HG02798 (cell line): ENCODE results near the gene TRAF3IP1.
"Not testable (repeated sequence)": the region's sequence is repeated elsewhere in the genome, so short reads cannot be mapped to it uniquely, and the experiment has no call there.

Experiments used
- ATAC-seq: cut with Tn5 transposase; IDR thresholded peaks from one replicate; pipeline ENCODE4 v1.9.1; 2021; ENCODE audit warnings: mild to moderate bottlenecking; ENCODE audit not compliant: unreplicated experiment, poor library complexity

The TRAF3IP1 gene

DNA sequence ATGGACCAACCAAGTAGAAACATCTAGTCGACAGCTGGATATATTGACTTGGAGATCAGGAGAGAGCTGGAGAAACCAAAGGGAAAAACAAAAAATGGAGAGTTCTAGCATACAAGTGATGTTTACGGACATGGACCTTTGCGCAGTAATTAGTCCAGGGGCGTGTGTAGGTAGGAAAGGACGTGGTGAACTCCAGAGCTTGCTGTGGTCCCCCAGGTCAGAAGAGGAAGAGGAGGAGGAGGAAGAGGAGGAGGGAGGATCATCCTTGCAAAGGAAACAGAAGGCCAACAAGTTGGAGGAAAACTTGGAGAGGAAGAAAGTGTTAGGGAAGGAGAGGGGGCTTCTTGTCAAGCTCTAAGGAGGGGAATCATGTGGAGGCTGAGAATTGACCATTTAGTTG, 17.5 kb downstream of the TRAF3IP1 start:
- ATAC-seq = no peak

GRCh38 chr2:238338710-238339394, 18.5 kb downstream of the TRAF3IP1 start:
- ATAC-seq = no peak

GRCh38 chr2:238339395-238339780, 19.1 kb downstream of the TRAF3IP1 start:
- no peak for ATAC-seq

- no peak for ATAC-seq
These were observed 19.5 kb downstream of the TRAF3IP1 start for GRCh38 chr2:238339814-238340213.

DNA sequence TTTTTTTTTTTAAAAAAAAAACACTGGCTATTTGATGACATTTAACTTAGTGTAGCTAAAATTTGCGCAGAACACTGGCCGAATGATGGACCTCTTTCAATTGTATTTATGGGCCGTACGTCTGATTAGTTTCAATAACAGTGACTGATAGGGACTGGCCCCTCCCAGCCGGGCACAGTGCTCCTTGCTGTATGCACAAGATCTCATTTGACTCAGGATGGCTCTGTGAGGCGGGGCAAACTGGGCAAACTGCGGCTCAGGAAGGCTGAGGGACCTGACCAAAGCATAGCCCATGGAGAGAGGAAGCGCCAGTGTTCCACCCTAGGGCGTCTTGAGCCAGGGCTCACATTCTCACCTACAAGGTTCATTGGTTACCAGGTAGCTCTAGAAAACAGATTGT, 21.2 kb downstream of the TRAF3IP1 start:
- ATAC-seq = no peak

DNA sequence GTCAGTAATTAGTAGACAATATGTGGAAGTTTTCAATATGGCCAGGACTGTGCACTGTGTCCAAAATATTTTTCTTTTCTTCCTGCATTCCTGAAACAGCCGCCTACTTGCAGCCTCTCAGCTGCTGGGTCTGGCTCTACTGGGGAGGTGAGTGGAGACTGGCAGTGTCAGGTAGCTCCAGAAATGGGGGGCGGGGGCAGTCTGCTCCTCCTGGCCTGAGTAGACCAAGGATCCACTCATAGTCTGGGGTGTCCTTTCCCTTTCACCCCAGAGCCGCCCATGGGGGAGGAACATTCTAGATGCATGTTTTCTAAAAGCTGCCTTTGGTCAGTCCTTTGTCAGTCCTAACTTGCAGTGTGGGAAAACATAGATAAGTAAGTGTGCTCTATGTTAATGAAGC, 23.7 kb downstream of the TRAF3IP1 start:
- ATAC-seq = no peak

GRCh38 chr2:238344517-238344916, 24.2 kb downstream of the TRAF3IP1 start:
- ATAC-seq = no peak

GRCh38 chr2:238345297-238345968, 25.1 kb downstream of the TRAF3IP1 start:
- ATAC-seq = no peak

- ATAC-seq = no peak
These were observed 26.2 kb downstream of the TRAF3IP1 start for GRCh38 chr2:238346544-238346943.

DNA sequence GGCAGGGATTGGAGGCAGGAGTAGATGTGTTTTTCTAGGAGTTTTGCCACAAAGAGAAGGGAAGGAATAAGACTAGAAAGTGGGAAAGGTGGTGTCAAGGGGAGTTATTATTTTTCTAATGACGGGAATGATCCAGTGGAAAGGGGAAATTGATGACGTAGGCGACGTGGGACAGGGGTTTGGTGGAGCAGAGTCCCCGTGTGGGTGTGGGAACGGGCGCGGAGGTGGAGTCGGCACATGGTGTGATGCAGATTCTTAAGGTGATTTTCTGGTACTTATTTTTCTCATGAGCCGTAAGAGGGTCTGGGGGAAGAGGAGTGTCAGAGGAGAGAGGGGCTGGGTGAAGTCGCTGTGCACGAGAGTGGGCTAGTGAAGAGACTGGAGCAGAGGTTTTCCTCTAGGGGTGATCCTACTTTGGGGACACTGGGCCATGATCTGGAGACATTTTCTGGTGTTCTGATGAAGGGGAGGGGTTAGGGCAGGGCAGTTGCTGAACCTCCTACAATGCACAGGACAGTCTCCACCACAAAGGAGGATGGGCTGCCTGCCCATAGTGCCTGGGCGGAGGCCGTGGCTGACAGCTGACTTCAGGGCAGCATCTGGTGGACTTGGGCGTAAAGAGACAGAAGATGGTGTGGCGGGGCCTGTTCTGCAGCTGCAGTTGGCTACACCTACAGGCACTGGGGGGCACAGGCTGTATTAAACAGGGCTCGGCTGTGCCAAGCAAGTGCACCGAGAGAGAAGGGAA, 30.0 kb downstream of the TRAF3IP1 start:
- no peak for ATAC-seq

GRCh38 chr2:238351315-238351714, 31.0 kb downstream of the TRAF3IP1 start:
- no peak for ATAC-seq

DNA sequence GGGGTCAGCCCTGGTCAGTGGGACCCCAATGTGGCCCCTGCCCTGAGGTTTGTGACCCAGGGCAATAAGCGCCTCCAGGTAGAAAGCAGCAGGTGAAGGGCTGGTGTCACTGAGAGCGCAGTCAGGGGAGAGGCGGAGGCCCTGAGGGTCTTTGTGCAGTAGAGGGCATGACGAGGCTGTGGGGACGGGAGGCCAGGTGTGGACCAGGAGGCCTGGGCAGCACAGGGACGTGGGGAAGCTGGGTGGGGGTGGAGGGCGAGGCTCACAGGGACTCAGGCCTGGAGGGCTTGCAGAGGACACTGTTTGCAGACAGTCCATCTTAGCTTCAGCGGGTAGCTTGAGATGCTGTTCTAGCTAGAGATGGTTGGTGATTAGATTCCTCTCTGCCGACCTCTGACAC, 32.0 kb downstream of the TRAF3IP1 start:
- no peak for ATAC-seq

DNA sequence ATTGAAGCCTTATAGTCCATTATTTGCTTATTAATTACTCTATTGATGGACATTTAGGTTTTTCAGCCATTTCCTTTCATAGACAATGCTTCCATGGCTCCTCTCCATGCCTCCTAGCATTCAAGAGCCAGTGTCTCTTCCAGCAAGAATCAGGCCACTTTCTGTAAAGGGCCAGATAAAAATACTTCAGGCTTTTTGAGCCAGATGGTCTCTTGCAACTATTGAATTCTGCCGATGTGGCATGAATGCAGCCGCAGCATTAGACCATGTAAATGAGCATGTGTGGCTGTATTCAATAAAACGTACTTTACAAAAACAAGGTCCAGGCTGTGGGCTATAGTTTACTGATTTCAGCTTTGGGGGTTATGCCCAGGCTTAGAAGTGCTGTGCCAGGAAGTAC, 38.5 kb downstream of the TRAF3IP1 start:
- no peak for ATAC-seq

- no peak for ATAC-seq
These were observed 39.1 kb downstream of the TRAF3IP1 start for GRCh38 chr2:238359403-238359802.

DNA sequence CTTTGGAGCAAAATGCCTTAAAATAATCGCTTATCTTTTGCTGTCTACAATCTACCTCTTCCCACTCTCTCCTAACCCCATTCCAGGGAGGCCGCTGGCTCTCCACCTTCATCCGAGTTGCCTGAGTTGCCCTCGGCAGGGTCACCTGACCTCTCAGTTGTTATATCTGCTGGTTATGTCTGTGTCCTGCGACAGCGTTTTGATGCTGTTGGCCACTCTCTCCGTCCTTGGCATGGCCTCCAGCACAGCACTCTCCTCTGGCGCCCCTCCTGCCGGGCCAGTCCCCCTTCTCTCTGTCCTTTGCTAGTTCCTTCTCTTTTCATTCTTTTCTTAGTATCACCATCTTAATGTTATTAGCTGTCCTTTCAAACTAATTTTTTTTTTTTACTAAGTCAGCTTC, 41.6 kb downstream of the TRAF3IP1 start:
- no peak for ATAC-seq

GRCh38 chr2:238362626-238363025, 42.3 kb downstream of the TRAF3IP1 start:
- no peak for ATAC-seq

DNA sequence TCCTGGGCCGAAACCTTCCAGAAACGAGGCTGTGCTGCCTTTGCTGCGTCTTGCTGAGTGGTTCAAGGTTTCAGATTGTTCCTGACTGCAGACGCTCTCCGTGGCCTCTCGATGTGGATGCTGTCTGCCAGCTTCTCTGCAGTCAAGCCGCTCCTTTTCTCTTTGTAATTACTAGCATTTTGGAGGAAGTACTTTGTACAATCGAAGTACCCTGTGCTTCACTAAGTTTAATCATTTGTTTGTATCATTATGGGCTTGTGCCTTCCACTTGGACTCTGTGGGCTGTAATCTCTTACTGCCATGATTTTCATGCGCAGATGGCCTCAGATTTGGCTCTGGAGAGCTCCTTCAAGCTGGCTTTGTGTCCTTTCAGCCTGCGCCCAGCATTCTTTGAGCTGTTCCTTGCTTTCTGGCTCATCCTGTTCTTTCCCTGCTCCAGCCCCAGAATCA, 49.3 kb downstream of the TRAF3IP1 start:
- no peak for ATAC-seq

DNA sequence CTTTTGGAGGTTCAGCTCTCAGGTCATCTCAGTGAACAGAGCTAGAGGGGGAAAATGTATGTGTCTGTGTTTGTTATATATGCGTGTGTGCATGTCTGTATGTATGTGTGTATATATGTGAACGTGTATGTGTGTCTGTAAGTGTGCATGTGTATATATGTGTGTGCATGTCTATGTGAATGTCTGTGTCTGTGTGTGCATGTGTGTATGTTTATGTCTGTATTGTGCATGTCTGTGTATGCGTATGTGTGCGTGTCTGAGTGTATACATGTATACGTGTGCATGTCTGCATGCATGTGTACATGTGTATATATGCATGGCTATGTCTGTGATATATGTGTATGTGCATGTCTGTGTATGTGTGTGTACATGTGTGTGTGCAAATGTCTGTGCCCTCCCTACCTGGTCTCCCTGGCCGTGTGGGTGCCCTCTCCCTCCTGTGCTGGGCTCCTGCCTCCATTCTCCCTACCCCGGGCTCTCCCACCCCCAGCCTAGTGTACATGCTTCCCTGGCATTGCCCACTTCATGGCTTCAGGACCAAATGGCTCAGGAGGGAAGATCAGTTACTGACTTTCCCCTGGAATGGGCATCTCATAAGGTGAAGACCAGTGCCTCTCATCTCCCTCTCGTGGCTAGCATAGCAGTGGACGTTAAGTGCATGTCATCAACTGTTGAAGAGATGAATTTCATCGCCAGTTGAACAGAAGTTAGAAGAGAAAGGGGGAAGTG, 49.9 kb downstream of the TRAF3IP1 start:
- ATAC-seq = no peak

- ATAC-seq = no peak
These were observed 50.6 kb downstream of the TRAF3IP1 start for GRCh38 chr2:238370823-238371372.

- not testable (repeated sequence) for ATAC-seq
These were observed 52.0 kb downstream of the TRAF3IP1 start for GRCh38 chr2:238372277-238372676.
